HG03342 (cell line): ENCODE measurements around the gene CNOT10.
"Not testable (repeated sequence)": the region's sequence is repeated elsewhere in the genome, so short reads cannot be mapped to it uniquely, and the experiment has no call there.

Experiments
- ATAC-seq: cut with Tn5 transposase; IDR thresholded peaks from one replicate; pipeline ENCODE4 v1.9.1; 2021; ENCODE audit warnings: mild to moderate bottlenecking, moderate library complexity; ENCODE audit not compliant: unreplicated experiment

CNOT10 gene

DNA sequence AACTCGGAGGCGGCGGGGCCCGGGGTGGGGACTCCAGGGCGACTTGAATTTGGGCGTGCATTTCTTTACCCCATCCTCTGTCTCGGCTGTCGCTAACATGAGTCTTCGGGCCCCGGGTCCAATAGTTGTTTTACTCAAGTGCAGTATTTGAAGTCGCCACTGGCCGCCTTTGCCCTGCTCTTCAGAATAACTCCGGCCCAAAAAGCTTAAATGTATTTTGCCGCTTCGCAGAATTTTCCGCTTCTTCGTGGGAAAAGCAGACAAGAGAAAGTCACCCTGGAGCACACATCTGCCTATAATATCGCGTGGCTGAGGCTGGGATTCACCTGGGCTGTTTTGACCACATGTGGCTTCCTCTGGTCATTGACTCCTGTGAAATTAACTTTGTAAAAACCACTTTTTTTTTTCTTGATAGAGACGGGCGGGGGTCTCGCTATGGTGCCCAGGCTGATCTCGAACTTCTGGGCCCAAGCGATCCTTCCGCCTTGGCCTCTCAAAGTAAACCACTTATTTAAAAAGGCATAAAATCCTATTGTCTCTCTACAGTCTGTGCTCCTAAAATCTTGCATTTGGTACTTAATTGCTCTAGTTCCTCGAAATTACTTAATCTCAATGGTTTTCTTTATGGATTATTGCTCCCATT, 676 bp downstream of the CNOT10 start:
- peak; percentile 1 for ATAC-seq

DNA sequence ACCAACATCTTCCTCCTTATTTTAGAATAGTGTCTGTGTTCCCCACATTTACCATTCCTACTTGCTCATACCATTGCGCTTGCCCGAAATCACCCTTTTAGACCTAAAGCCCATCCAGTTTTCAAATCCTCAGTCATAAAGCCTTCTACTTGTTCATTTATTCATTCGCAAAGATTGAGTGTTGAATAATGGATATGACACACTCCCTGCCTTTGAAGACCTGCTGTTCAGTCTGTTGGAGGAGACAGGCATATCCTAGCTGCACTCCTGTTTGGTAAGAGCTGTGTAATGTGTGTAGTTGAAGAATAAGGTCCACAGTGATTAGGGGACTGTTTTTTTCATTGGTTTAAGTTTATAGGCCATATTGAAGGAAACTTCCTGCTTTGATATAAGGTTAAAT, 1.7 kb downstream of the CNOT10 start:
- ATAC-seq, result no peak

- no peak for ATAC-seq
These were observed 6.9 kb downstream of the CNOT10 start for GRCh38 chr3:32691847-32692246.

GRCh38 chr3:32696523-32696922, 11.5 kb downstream of the CNOT10 start:
- ATAC-seq, result no peak

GRCh38 chr3:32698506-32698905, 13.5 kb downstream of the CNOT10 start:
- ATAC-seq, result no peak

- ATAC-seq, result no peak
These were observed 14.4 kb downstream of the CNOT10 start for GRCh38 chr3:32699429-32699828.

- no peak for ATAC-seq
These were observed 15.3 kb downstream of the CNOT10 start for GRCh38 chr3:32700244-32700643.

DNA sequence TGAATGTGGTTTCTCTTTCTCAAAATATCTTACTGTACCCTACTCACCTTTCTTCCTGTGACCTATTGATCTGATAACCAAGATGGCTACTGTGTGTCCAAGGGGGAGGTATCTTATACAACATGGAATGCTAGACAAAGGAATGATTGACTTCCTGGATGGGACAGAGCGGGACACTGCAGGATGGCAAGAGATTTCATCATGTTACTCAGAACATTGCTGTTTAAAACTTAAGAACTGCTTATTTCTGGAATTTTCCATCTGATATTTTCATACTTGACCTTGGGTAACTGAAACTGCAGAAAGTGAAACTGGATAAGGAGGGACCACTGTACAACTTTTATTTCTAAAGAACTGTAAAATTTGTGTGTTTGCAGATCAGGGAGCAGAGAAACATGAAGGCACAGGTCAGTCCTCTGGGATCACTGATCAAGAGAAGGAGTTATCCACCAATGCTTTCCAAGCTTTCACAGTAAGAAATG, 18.5 kb downstream of the CNOT10 start:
- ATAC-seq, result no peak

DNA sequence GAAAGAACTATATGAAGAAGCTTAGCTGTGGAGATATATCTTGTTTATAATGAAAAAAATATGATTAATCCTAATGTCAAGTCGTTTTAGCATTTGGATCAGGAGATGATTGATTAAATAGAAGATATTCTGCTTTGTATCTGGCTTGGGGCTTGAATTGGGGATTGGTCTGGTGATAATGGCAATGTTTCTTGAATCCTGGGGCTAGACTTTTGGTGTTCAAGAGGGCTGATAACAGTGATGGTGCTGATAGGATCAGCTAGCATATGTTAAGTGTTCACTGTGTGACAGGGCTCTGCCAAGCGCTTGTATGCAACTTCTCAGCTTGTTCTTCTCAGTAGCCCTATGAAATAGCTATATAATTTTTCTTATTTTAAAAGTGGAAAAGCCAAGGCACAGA, 20.2 kb downstream of the CNOT10 start:
- no peak for ATAC-seq

GRCh38 chr3:32706348-32707025, 21.5 kb downstream of the CNOT10 start:
- ATAC-seq, result no peak

GRCh38 chr3:32707026-32707370, 22.0 kb downstream of the CNOT10 start:
- ATAC-seq, result no peak

DNA sequence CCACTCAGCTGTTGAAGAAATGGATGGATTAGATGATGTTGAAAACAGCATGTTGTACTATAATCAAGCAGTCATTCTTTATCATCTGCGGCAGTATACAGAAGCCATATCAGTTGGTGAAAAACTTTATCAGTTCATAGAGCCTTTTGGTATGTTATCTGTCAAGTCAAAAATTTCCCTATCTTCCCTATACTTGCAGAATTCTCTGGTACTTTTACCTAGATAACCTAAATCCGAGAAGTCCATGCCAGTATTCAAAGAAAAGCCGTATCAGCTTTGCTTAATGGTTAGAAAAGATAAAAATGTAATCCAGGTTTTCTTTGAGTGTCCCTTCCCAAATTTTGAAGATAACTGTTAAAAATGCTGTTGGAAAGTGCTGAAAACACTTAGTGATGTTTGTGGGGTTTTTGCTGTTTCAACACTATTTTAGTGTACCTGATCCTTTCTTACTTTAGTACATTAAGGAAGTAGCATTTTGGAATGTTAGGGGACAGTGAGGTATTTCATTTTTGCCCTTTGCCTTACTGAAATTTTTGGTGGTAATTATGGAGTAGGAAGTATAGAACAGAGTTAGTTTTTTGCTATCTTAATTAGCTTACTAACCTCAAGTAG, 23.8 kb downstream of the CNOT10 start:
- no peak for ATAC-seq

GRCh38 chr3:32709346-32709745, 24.4 kb downstream of the CNOT10 start:
- ATAC-seq, result no peak

- ATAC-seq, result no peak
These were observed 27.6 kb downstream of the CNOT10 start for GRCh38 chr3:32712506-32713055.

GRCh38 chr3:32713181-32713580, 28.2 kb downstream of the CNOT10 start:
- ATAC-seq, result no peak

- no peak for ATAC-seq
These were observed 34.3 kb downstream of the CNOT10 start for GRCh38 chr3:32719335-32719734.

DNA sequence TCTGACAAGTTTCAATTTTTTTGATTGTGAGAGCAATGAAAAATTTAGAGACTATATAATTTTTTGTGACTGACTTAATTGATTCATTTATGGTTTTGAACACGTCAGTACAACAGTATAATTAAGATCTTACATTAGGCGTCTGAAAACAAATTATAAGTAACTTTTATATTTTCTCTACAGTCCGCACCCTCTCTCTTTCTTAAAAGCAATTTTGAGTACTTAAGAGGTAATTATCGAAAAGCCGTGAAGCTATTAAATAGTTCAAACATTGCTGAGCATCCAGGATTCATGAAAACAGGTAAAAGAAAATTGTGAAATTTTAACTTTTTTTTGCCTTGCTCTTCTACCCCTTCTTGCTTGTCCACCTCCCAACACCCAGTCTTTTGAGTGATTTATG, 34.9 kb downstream of the CNOT10 start:
- no peak for ATAC-seq

GRCh38 chr3:32725721-32726120, 40.7 kb downstream of the CNOT10 start:
- ATAC-seq, result no peak

GRCh38 chr3:32733631-32734229, 48.7 kb downstream of the CNOT10 start:
- ATAC-seq, result no peak

- no peak for ATAC-seq
These were observed 49.8 kb downstream of the CNOT10 start for GRCh38 chr3:32734756-32735155.

- ATAC-seq, result not testable (repeated sequence)
These were observed 58.5 kb downstream of the CNOT10 start for GRCh38 chr3:32743470-32743869.

- ATAC-seq, result no peak
These were observed 58.9 kb downstream of the CNOT10 start for GRCh38 chr3:32743934-32744333.
